Breast epithelium (tissue), 3 donors: Measurements from ENCODE around the gene ACVR1.

Experiments
- POLR2A ChIP-seq: fragments of 450-650 bp; IDR thresholded peaks from one replicate; pipeline ENCODE4 v1.6.1; 2016; ENCODE audit warnings: antibody characterized with exemption, mild to moderate bottlenecking, moderate library complexity
- TF ChIP-seq, protein P1 (sequence below), 3 donors: fragments of 450-650 bp; IDR thresholded peaks; one replicate each; pipeline ENCODE4 v1.5.1; 2016 to 2017; ENCODE audit warnings: antibody characterized with exemption in 3 of 3, mild to moderate bottlenecking in 3 of 3, moderate library complexity in 3 of 3

- TF ChIP-seq POLR2A = no peak
- TF ChIP-seq, protein P1, sequence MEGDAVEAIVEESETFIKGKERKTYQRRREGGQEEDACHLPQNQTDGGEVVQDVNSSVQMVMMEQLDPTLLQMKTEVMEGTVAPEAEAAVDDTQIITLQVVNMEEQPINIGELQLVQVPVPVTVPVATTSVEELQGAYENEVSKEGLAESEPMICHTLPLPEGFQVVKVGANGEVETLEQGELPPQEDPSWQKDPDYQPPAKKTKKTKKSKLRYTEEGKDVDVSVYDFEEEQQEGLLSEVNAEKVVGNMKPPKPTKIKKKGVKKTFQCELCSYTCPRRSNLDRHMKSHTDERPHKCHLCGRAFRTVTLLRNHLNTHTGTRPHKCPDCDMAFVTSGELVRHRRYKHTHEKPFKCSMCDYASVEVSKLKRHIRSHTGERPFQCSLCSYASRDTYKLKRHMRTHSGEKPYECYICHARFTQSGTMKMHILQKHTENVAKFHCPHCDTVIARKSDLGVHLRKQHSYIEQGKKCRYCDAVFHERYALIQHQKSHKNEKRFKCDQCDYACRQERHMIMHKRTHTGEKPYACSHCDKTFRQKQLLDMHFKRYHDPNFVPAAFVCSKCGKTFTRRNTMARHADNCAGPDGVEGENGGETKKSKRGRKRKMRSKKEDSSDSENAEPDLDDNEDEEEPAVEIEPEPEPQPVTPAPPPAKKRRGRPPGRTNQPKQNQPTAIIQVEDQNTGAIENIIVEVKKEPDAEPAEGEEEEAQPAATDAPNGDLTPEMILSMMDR (IDR thresholded peaks at IDR 0.05) = no peak
Observed at GRCh38 chr2:157789933-157790511, 86.1 kb downstream of the ACVR1 start.
